Measurements from ENCODE around the gene NR2C2. TPM values are rescaled to one million over a fixed set of nuclear protein-coding genes. Genes with fewer than 3 reads are reported as not detected.
A peak's percentile ranks its signal among the peaks of the same experiment; 100 is the strongest.
"Not testable (repeated sequence)": the region's sequence is repeated elsewhere in the genome, so short reads cannot be mapped to it uniquely, and the experiment has no call there.

NR2C2 gene
- total RNA-seq, 1 donor from 2014 or later: 56.6 TPM

- ATAC-seq; DNase-seq (ENCODE audit: low spot score); intact Hi-C loops (cut with DNase I): not testable (repeated sequence)
These were observed 51.8 kb downstream of the NR2C2 start for GRCh38 chr3:14999182-14999581.

GRCh38 chr3:15007681-15008141, 60.3 kb downstream of the NR2C2 start:
- DNase-seq (ENCODE audit: low spot score): no peak
- intact Hi-C loops (cut with DNase I): no loop called here
- ATAC-seq: peak; percentile 83

- intact Hi-C loops (cut with DNase I): no loop called here
- ATAC-seq (no peak), DNase-seq (ENCODE audit: low spot score) (no peak)
These were observed 61.8 kb downstream of the NR2C2 start for GRCh38 chr3:15009167-15009566.

GRCh38 chr3:15010664-15011063, 63.3 kb downstream of the NR2C2 start:
- DNase-seq (ENCODE audit: low spot score) (no peak), ATAC-seq (no peak)
- intact Hi-C loops (cut with DNase I): no loop called here

GRCh38 chr3:15011174-15011573, 63.8 kb downstream of the NR2C2 start:
- no peak for ATAC-seq
- DNase-seq (ENCODE audit: low spot score): no peak
- intact Hi-C loops (cut with DNase I): no loop called here

- ATAC-seq (no peak), DNase-seq (ENCODE audit: low spot score) (no peak)
- intact Hi-C loops (cut with DNase I): no loop called here
These were observed 67.4 kb downstream of the NR2C2 start for GRCh38 chr3:15014606-15015328.

- ATAC-seq: no peak
- DNase-seq (ENCODE audit: low spot score): no peak
- intact Hi-C loops (cut with DNase I): no loop called here
These were observed 68.1 kb downstream of the NR2C2 start for GRCh38 chr3:15015456-15015855.

- no peak for ATAC-seq
- no peak for DNase-seq (ENCODE audit: low spot score)
- intact Hi-C loops (cut with DNase I): no loop called here
These were observed 69.8 kb downstream of the NR2C2 start for GRCh38 chr3:15017191-15017590.

GRCh38 chr3:15023249-15023648, 75.9 kb downstream of the NR2C2 start:
- intact Hi-C loops (cut with DNase I): no loop called here
- ATAC-seq (no peak), DNase-seq (ENCODE audit: low spot score) (no peak)

- DNase-seq (ENCODE audit: low spot score) (no peak), ATAC-seq (no peak)
- intact Hi-C loops (cut with DNase I): no loop called here
These were observed 76.3 kb downstream of the NR2C2 start for GRCh38 chr3:15023719-15024118.

GRCh38 chr3:15029625-15030024, 82.2 kb downstream of the NR2C2 start:
- DNase-seq (ENCODE audit: low spot score): no peak
- intact Hi-C loops (cut with DNase I): no loop called here
- no peak for ATAC-seq

GRCh38 chr3:15032650-15033049, 85.3 kb downstream of the NR2C2 start:
- DNase-seq (ENCODE audit: low spot score): no peak
- intact Hi-C loops (cut with DNase I): no loop called here
- no peak for ATAC-seq

- intact Hi-C loops (cut with DNase I): no loop called here
- ATAC-seq: no peak
- DNase-seq (ENCODE audit: low spot score): no peak
These were observed 85.7 kb downstream of the NR2C2 start for GRCh38 chr3:15033103-15033502.

- intact Hi-C loops (cut with DNase I): no loop called here
- DNase-seq (ENCODE audit: low spot score): no peak
- no peak for ATAC-seq
These were observed 90.9 kb downstream of the NR2C2 start for GRCh38 chr3:15038306-15038705.

- DNase-seq (ENCODE audit: low spot score) (no peak), ATAC-seq (no peak)
- intact Hi-C loops (cut with DNase I): no loop called here
These were observed 93.5 kb downstream of the NR2C2 start for GRCh38 chr3:15040844-15041243.

GRCh38 chr3:15041950-15042349, 94.6 kb downstream of the NR2C2 start:
- ATAC-seq (no peak), DNase-seq (ENCODE audit: low spot score) (no peak)
- intact Hi-C loops (cut with DNase I): no loop called here

GRCh38 chr3:15042936-15043335, 95.6 kb downstream of the NR2C2 start:
- DNase-seq (ENCODE audit: low spot score) (no peak), ATAC-seq (no peak)
- intact Hi-C loops (cut with DNase I): no loop called here

- DNase-seq (ENCODE audit: low spot score) (no peak), ATAC-seq (no peak)
- intact Hi-C loops (cut with DNase I): no loop called here
These were observed 96.2 kb downstream of the NR2C2 start for GRCh38 chr3:15043408-15044171.

- ATAC-seq (no peak), DNase-seq (ENCODE audit: low spot score) (no peak)
- intact Hi-C loops (cut with DNase I): no loop called here
These were observed 96.9 kb downstream of the NR2C2 start for GRCh38 chr3:15044326-15044725.

GRCh38 chr3:15045667-15046066, 98.3 kb downstream of the NR2C2 start:
- intact Hi-C loops (cut with DNase I): no loop called here
- DNase-seq (ENCODE audit: low spot score) (no peak), ATAC-seq (no peak)

- intact Hi-C loops (cut with DNase I): no loop called here
- ATAC-seq (no peak), DNase-seq (ENCODE audit: low spot score) (no peak)
These were observed 102.2 kb downstream of the NR2C2 start for GRCh38 chr3:15049584-15049983.
